Mesenchymal stem cell (in vitro differentiated cells and primary cell): ENCODE data around the gene GRAMD4.

Experiments
- DNase-seq: peaks from one replicate; pipeline ENCODE4 v3.0.0-alpha.2; 2013
- H2AFZ ChIP-seq: one replicate; pipeline ENCODE4 v1.6.1; 2013; ENCODE audit warnings: low read depth, mild to moderate bottlenecking, control low read depth, inconsistent platforms, low read length, moderate library complexity
- H2AK5ac ChIP-seq: 2 replicates; pipeline ENCODE4 v1.6.1; 2013; ENCODE audit warnings: low read length, moderate library complexity, mild to moderate bottlenecking, inconsistent platforms; ENCODE audit not compliant: severe bottlenecking
- H2BK120ac ChIP-seq: one replicate; pipeline ENCODE4 v1.6.1; 2013; ENCODE audit warnings: low read depth, mild to moderate bottlenecking, inconsistent platforms, low read length, moderate library complexity
- H2BK12ac ChIP-seq, 2 experiments: one replicate each; pipeline ENCODE4 v1.6.1; 2013; ENCODE audit warnings: inconsistent platforms in 2 of 2, low read length in 2 of 2, mild to moderate bottlenecking in 2 of 2, moderate library complexity in 2 of 2, control low read depth in 1 of 2
- H2BK15ac ChIP-seq: one replicate; pipeline ENCODE4 v1.6.1; 2013; ENCODE audit warnings: mild to moderate bottlenecking, low read depth, inconsistent platforms; ENCODE audit not compliant: poor library complexity, severe bottlenecking
- H2BK5ac ChIP-seq: 2 replicates; pipeline ENCODE4 v1.6.1; 2013; ENCODE audit warnings: low read depth, mild to moderate bottlenecking, low read length, control low read depth, inconsistent platforms; ENCODE audit not compliant: poor library complexity, severe bottlenecking
- H3K14ac ChIP-seq, 2 experiments: one replicate each; pipeline ENCODE4 v1.6.1; 2013; ENCODE audit warnings: inconsistent platforms in 2 of 2, low read length in 2 of 2, control low read depth in 1 of 2, mild to moderate bottlenecking in 1 of 2, moderate library complexity in 1 of 2
- H3K18ac ChIP-seq, 2 experiments: one replicate each; pipeline ENCODE4 v1.6.1; 2013; ENCODE audit warnings: inconsistent platforms in 2 of 2, low read length in 2 of 2, control low read depth in 1 of 2, low read depth in 1 of 2, mild to moderate bottlenecking in 1 of 2
- H3K23ac ChIP-seq, 2 experiments: one replicate each; pipeline ENCODE4 v1.6.1; 2013; ENCODE audit warnings: inconsistent platforms in 2 of 2, low read length in 2 of 2, mild to moderate bottlenecking in 2 of 2, moderate library complexity in 2 of 2, control low read depth in 1 of 2
- H3K27ac ChIP-seq: 2 replicates; pipeline ENCODE4 v1.5.1; 2013; ENCODE audit warnings: mild to moderate bottlenecking, moderate library complexity, low read length, control low read depth, inconsistent platforms; ENCODE audit not compliant: poor library complexity, severe bottlenecking
- H3K27me3 ChIP-seq, 2 experiments: 2 replicates each; pipeline versions ENCODE4 v1.6.1 to v1.7.0; 2013; ENCODE audit warnings: low read length in 2 of 2, mild to moderate bottlenecking in 2 of 2, moderate library complexity in 2 of 2, control low read depth in 1 of 2, inconsistent platforms in 1 of 2; ENCODE audit not compliant: control insufficient read depth in 1 of 2, insufficient read depth in 1 of 2
- H3K36me3 ChIP-seq, 2 experiments: 2 replicates each; pipeline versions ENCODE4 v1.6.1 to v1.7.0; 2013; ENCODE audit warnings: low read length in 2 of 2, control low read depth in 1 of 2, inconsistent platforms in 1 of 2, low read depth in 1 of 2, mild to moderate bottlenecking in 1 of 2; ENCODE audit not compliant: insufficient read depth in 2 of 2, control insufficient read depth in 1 of 2
- H3K4ac ChIP-seq, 2 experiments: one replicate each; pipeline ENCODE4 v1.6.1; 2013; ENCODE audit warnings: inconsistent platforms in 2 of 2, low read length in 2 of 2, mild to moderate bottlenecking in 2 of 2, moderate library complexity in 2 of 2, control low read depth in 1 of 2, low read depth in 1 of 2
- H3K4me1 ChIP-seq: 2 replicates; pipeline ENCODE4 v1.6.1; 2013; ENCODE audit warnings: low read depth, low read length, control low read depth; ENCODE audit not compliant: control insufficient read depth, insufficient read depth
- H3K4me2 ChIP-seq: 2 replicates; pipeline ENCODE4 v1.6.1; 2013; ENCODE audit warnings: low read length, mild to moderate bottlenecking, inconsistent platforms; ENCODE audit not compliant: poor library complexity, severe bottlenecking
- H3K4me3 ChIP-seq, 2 experiments: 2 replicates each; pipeline versions ENCODE4 v1.5.1 to v1.7.0; 2013; ENCODE audit warnings: low read length in 2 of 2, mild to moderate bottlenecking in 2 of 2, control low read depth in 1 of 2, low read depth in 1 of 2; ENCODE audit not compliant: insufficient read depth in 1 of 2
- H3K79me1 ChIP-seq: replicated peaks from 2 replicates; pipeline ENCODE4 v1.6.1; 2013; ENCODE audit warnings: mild to moderate bottlenecking, control low read depth, low read length, inconsistent platforms; ENCODE audit not compliant: poor library complexity, severe bottlenecking
- H3K9ac ChIP-seq: 2 replicates; pipeline ENCODE4 v1.7.0; 2013; ENCODE audit warnings: mild to moderate bottlenecking, low read length, moderate library complexity
- H3K9me3 ChIP-seq: 2 replicates; pipeline ENCODE4 v1.7.0; 2013; ENCODE audit warnings: mild to moderate bottlenecking, low read length; ENCODE audit not compliant: control insufficient read depth
- H4K8ac ChIP-seq: one replicate; pipeline ENCODE4 v1.6.1; 2013; ENCODE audit warnings: inconsistent platforms, mild to moderate bottlenecking, low read length, moderate library complexity
- H4K91ac ChIP-seq: one replicate; pipeline ENCODE4 v1.6.1; 2013; ENCODE audit warnings: mild to moderate bottlenecking, low read length, inconsistent platforms
- WGBS: methylation state at CpG from one replicate; pipeline ENCODE4 v1.1.7; 2013; ENCODE audit warnings: mixed read lengths; 5-methylcytosine and 5-hydroxymethylcytosine counted together

Gene GRAMD4

GRCh38 chr22:46606886-46607285, 13.3 kb upstream of the GRAMD4 start:
- H3K14ac ChIP-seq = no peak overlapping the region
- 81% methylated on average over 9 of the region's 9 CpGs for WGBS
- H2BK15ac ChIP-seq = no peak overlapping the region
- H3K4me1 ChIP-seq = peaks cover 2% of the 10 kb centered on the region
- H3K36me3 ChIP-seq = peaks cover 0 to 4% of the 10 kb centered on the region in 2 experiments
- H3K27ac ChIP-seq = no peak overlapping the region
- no peaks in the 10 kb centered on the region for H3K27me3 ChIP-seq
- H3K4me2 ChIP-seq = no peak overlapping the region
- H3K9ac ChIP-seq = no peak overlapping the region
- H3K79me1 ChIP-seq = peaks cover 35% of the 10 kb centered on the region
- no peak overlapping the region for H4K91ac ChIP-seq
- H2BK5ac ChIP-seq = no peak overlapping the region
- H3K9me3 ChIP-seq = no peaks in the 10 kb centered on the region
- no peak overlapping the region for H2BK120ac ChIP-seq
- no peak overlapping the region for H2AFZ ChIP-seq
- H2BK12ac ChIP-seq = no peak overlapping the region
- H3K18ac ChIP-seq = no peak overlapping the region
- no peak overlapping the region for H3K4ac ChIP-seq
- H3K23ac ChIP-seq = no peak overlapping the region
- H4K8ac ChIP-seq = no peak overlapping the region
- no peak overlapping the region for H3K4me3 ChIP-seq
- DNase-seq = no peak
- no peak overlapping the region for H2AK5ac ChIP-seq

GRCh38 chr22:46607483-46608114, 12.6 kb upstream of the GRAMD4 start:
- no peaks in the 10 kb centered on the region for H3K27me3 ChIP-seq
- H3K27ac ChIP-seq = no peak overlapping the region
- H3K79me1 ChIP-seq = peaks cover 38% of the 10 kb centered on the region
- no peak overlapping the region for H2AFZ ChIP-seq
- peaks cover 0 to 4% of the 10 kb centered on the region in 2 experiments for H3K36me3 ChIP-seq
- no peak overlapping the region for H2BK5ac ChIP-seq
- H3K4ac ChIP-seq = no peak overlapping the region
- peaks cover 5% of the 10 kb centered on the region for H3K4me1 ChIP-seq
- no peak overlapping the region for H3K18ac ChIP-seq
- no peaks in the 10 kb centered on the region for H3K9me3 ChIP-seq
- no peak overlapping the region for H3K9ac ChIP-seq
- no peak overlapping the region for H2AK5ac ChIP-seq
- no peak overlapping the region for H3K4me3 ChIP-seq
- no peak overlapping the region for H3K14ac ChIP-seq
- H3K23ac ChIP-seq = no peak overlapping the region
- H2BK15ac ChIP-seq = no peak overlapping the region
- no peak overlapping the region for H2BK120ac ChIP-seq
- no peak overlapping the region for H2BK12ac ChIP-seq
- no peak overlapping the region for H3K4me2 ChIP-seq
- H4K8ac ChIP-seq = no peak overlapping the region
- WGBS = 88% methylated on average over 27 of the region's 27 CpGs
- H4K91ac ChIP-seq = no peak overlapping the region
- DNase-seq = no peak

GRCh38 chr22:46609175-46609690, 11.0 kb upstream of the GRAMD4 start:
- Histone ChIP-seq H3K18ac (no peak overlapping the region), H3K79me1 (peaks cover 44% of the 10 kb centered on the region), H3K4me3 (no peak overlapping the region), H4K8ac (no peak overlapping the region), H3K27ac (no peak overlapping the region), H2BK15ac (peak overlapping the region; percentile 3), H3K4me1 (peaks cover 20% of the 10 kb centered on the region), H3K27me3 (no peaks in the 10 kb centered on the region), H2BK120ac (no peak overlapping the region), H3K4ac (no peak overlapping the region), H3K23ac (no peak overlapping the region), H2AFZ (no peak overlapping the region), H2BK5ac (no peak overlapping the region), H3K14ac (no peak overlapping the region), H2BK12ac (no peak overlapping the region), H3K9me3 (no peaks in the 10 kb centered on the region), H3K36me3 (peaks cover 0 to 8% of the 10 kb centered on the region in 2 experiments), H3K9ac (no peak overlapping the region), H4K91ac (no peak overlapping the region), H3K4me2 (no peak overlapping the region), H2AK5ac (no peak overlapping the region)
- WGBS = 85% methylated on average over 17 of the region's 17 CpGs
- DNase-seq = no peak

GRCh38 chr22:46609724-46610201, 10.4 kb upstream of the GRAMD4 start:
- H3K79me1 ChIP-seq = peaks cover 43% of the 10 kb centered on the region
- no peaks in the 10 kb centered on the region for H3K27me3 ChIP-seq
- H3K4me2 ChIP-seq = no peak overlapping the region
- H2BK120ac ChIP-seq = no peak overlapping the region
- H3K4me3 ChIP-seq = no peak overlapping the region
- H3K23ac ChIP-seq = no peak overlapping the region
- no peak overlapping the region for H4K8ac ChIP-seq
- no peak overlapping the region for H3K9ac ChIP-seq
- no peak overlapping the region for H2AFZ ChIP-seq
- H2BK12ac ChIP-seq = no peak overlapping the region
- no peaks in the 10 kb centered on the region for H3K9me3 ChIP-seq
- no peak overlapping the region for H3K27ac ChIP-seq
- H3K4ac ChIP-seq = no peak overlapping the region
- DNase-seq = no peak
- H3K4me1 ChIP-seq = peaks cover 20% of the 10 kb centered on the region
- 95% methylated on average over 14 of the region's 14 CpGs for WGBS
- H3K36me3 ChIP-seq = peaks cover 0 to 8% of the 10 kb centered on the region in 2 experiments
- no peak overlapping the region for H2AK5ac ChIP-seq
- H2BK15ac ChIP-seq = peak overlapping the region; percentile 3
- H3K18ac ChIP-seq = no peak overlapping the region
- H3K14ac ChIP-seq = no peak overlapping the region
- no peak overlapping the region for H2BK5ac ChIP-seq
- H4K91ac ChIP-seq = peak overlapping the region; percentile 18
